Measurements from ENCODE around the gene PIEZO2.
A peak's percentile ranks its signal among the peaks of the same experiment; 100 is the strongest.
"Not testable (repeated sequence)": the region's sequence is repeated elsewhere in the genome, so short reads cannot be mapped to it uniquely, and the experiment has no call there.

PIEZO2 gene

GRCh38 chr18:10661317-10661716, 488.1 kb downstream of the PIEZO2 start:
- DNase-seq: peak; percentile 14

- no peak for DNase-seq
Observed at GRCh38 chr18:10660179-10660884, 489.0 kb downstream of the PIEZO2 start.

- DNase-seq: no peak
Observed at GRCh38 chr18:10659594-10659993, 489.8 kb downstream of the PIEZO2 start.

GRCh38 chr18:10659000-10659399, 490.4 kb downstream of the PIEZO2 start:
- no peak for DNase-seq

- DNase-seq: not testable (repeated sequence)
Observed at GRCh38 chr18:10644003-10644402, 505.4 kb downstream of the PIEZO2 start.

GRCh38 chr18:10642915-10643524, 506.3 kb downstream of the PIEZO2 start:
- not testable (repeated sequence) for DNase-seq

- DNase-seq: not testable (repeated sequence)
Observed at GRCh38 chr18:10638539-10638885, 510.9 kb downstream of the PIEZO2 start.

- DNase-seq: not testable (repeated sequence)
Observed at GRCh38 chr18:10637858-10638538, 511.4 kb downstream of the PIEZO2 start.

GRCh38 chr18:10629076-10629475, 520.3 kb downstream of the PIEZO2 start:
- DNase-seq: not testable (repeated sequence)

- not testable (repeated sequence) for DNase-seq
Observed at GRCh38 chr18:10626606-10627213, 522.7 kb downstream of the PIEZO2 start.

GRCh38 chr18:10623606-10624005, 525.8 kb downstream of the PIEZO2 start:
- not testable (repeated sequence) for DNase-seq

GRCh38 chr18:10622982-10623381, 526.4 kb downstream of the PIEZO2 start:
- not testable (repeated sequence) for DNase-seq

GRCh38 chr18:10620670-10621329, 528.6 kb downstream of the PIEZO2 start:
- DNase-seq: not testable (repeated sequence)

Measured in NCI-H226 (cell line).